GM12873 (cell line): ENCODE measurements around the gene LRP1B.

Experiments
- TF ChIP-seq, protein P1 (sequence below): IDR thresholded peaks from 2 replicates; pipeline ENCODE4 v1.5.1; 2012; ENCODE audit warnings: low read depth, mild to moderate bottlenecking, moderate library complexity, low read length, control low read depth; ENCODE audit not compliant: insufficient read depth; ENCODE audit errors: missing control alignments

LRP1B gene

DNA sequence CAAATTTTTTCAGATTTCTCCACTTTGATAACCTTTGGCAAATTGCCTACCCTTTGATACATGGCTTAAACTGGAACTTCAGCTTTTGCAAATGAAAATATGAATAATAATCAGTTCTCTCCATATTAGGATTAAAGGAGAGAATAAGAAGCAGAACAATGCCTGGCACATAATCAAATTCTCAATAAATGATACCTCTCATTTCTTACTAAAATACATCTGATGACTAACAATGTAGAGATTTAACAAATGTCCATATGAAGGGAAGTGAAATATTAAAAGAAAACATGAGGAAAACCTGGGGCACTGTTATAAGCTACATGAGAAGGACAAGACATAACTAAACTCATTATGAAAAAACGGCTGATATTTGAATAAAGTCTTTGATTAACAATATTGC lies 1103.6 kb downstream of the LRP1B start:
- TF ChIP-seq, protein P1, sequence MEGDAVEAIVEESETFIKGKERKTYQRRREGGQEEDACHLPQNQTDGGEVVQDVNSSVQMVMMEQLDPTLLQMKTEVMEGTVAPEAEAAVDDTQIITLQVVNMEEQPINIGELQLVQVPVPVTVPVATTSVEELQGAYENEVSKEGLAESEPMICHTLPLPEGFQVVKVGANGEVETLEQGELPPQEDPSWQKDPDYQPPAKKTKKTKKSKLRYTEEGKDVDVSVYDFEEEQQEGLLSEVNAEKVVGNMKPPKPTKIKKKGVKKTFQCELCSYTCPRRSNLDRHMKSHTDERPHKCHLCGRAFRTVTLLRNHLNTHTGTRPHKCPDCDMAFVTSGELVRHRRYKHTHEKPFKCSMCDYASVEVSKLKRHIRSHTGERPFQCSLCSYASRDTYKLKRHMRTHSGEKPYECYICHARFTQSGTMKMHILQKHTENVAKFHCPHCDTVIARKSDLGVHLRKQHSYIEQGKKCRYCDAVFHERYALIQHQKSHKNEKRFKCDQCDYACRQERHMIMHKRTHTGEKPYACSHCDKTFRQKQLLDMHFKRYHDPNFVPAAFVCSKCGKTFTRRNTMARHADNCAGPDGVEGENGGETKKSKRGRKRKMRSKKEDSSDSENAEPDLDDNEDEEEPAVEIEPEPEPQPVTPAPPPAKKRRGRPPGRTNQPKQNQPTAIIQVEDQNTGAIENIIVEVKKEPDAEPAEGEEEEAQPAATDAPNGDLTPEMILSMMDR: no peak

DNA sequence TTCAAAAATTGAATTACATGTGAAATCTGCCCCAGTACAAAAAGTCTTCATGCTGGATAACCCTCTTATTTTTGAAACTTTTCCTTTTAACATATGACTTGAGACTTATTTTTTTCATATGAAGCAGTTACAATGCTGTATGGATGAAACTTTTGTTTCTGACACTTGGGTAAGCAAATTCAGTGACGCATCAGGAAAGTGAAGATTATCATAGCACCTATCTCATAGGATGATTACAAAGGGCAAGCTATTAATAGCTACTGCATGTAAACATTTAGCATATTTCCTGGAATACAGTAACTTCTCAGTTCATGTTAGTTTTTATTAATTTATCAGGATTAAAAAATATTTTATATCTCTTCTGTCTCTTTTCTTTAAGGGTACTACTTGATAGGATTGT lies 1109.2 kb downstream of the LRP1B start:
- TF ChIP-seq, protein P1: no peak

DNA sequence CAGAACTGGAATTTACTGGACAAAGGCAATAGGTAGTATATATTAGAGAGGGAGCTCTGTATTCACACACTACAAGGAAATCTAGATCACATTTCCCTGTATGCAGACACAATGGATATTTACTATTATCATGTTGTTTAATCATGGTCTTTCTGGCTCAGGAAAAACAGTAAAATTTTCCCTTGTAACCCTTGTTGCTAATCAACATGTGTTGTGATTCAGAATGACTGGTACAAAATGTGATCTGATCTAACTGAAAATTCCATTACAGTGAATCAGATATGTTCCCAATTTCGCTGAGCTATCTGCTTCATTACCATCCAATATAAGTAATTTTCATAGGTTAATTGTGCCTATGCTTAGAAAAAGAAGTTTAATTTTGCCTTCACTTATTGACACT lies 1109.7 kb downstream of the LRP1B start:
- TF ChIP-seq, protein P1: no peak

DNA sequence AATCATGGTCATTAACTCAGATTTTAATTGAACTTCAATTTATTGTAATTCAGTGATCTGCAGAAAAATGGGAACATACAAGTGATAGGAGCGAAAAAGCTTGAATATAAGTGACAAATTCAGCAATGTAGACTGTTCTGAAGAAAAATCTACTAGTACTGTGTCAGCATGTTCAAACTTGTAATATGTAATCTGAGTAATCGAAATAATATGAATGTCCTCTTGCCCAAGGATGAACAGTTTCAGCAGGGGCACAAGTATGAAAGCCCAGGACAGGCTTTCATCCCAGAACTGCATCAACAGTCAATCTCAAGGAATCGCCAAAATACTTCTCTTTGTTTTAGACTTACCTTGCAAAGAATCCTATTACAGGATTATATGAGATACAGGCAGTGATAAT lies 1110.5 kb downstream of the LRP1B start:
- TF ChIP-seq, protein P1: no peak

DNA sequence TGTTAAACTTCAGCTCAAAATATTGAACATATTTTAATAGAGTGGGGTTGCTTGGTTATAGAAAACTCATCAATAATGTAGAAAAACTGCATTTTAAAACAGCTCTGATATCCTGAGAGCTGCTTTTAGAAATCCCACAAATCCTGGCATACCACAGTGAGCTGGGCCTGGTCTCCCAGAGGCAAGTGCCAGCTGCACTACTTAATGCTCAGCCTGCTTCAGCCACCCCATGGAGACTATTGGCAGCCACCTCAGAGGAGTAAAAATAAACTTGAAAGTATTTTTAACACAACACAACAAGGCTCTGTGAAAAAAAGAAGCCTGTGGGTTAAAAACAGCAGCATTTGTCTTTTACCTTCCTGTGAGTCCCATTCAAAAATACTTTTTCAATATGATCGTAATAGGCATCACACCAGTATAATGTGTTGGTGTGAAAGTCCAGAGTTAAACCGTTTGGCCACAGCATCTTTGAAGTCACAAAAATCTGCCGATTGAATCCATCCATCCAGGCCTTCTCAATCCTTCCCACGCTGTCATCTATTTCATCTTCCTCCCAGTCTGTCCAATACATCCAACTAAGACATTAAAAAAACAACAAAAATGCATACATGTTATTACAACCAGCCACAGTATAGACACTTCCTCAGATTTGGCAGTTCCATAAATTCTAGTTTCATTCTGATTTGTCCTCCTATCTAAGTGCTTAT lies 1115.3 kb downstream of the LRP1B start:
- TF ChIP-seq, protein P1: no peak

DNA sequence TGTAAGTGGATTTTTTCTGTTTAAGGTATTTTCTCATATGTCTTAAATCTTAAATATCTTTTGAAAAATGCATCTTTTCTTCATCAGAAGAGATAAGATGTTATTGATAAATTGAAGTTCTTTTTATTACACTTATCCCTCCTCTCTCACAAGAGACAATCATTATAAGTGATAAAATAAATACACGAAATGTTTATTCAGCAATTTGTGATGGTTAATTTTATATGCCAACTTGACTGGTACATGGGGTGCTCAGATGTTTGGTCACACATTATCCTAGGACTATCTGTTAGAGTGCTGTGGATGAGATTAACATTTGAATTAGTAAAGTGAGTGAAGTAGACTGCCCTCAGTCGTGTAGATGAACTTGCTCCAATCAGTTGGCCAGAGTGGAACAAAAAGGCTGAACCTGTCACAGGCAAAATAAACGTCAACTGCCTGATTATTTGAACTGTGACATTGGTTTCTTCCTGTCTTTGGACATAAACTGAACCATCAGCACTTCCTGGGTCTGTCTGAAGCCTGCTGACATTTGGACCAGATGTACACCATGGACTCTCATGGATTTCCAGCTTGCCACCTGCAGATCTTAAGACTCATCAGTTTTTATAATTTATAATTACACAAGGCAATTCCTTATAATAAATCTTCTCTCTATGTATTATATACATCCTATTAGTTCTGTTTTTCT lies 1126.7 kb downstream of the LRP1B start:
- TF ChIP-seq, protein P1: no peak

DNA sequence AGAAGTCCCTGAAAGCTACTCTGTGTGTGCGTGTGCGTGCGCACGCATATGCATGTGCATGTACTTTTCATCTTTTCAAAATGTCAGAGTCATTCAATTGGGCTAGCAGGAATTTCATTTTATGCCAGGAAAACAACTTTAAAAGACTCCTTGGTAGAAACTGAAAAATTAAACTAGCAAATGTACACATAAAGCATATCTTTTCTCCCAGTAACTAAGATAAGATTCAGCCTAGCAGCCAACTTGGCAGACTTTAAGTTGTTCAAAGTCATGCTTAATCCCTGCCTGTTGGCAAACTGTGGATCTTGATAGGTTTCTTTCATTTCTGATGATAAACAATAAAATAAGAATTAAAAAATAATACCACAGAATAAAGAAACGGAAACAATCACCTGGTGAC lies 1129.1 kb downstream of the LRP1B start:
- TF ChIP-seq, protein P1: no peak
